ENCODE measurements around the gene MMP17.

DNA sequence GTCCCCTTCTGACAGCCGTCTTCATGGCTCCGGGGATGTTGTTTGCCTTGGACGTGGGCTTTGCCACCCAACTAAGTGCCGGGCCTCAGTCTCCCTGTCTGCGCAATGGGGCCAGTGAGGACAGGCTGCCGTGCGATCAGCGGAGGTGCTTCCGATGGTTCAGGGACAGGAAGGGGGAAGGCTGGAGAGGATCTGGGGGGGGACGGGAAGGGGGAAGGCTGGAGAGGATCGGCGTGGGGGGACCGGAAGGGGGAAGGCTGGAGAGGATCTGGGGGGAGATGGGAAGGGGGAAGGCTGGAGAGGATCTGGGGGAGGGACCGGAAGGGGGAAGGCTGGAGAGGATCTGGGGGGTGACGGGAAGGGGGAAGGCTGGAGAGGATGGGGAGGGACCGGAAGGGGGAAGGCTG is 3.4 kb downstream of the MMP17 start:
- no peak for TF ChIP-seq EZH2 (IDR thresholded peaks at IDR 0.05; ENCODE audit: low read length)
- TF ChIP-seq, protein P1, sequence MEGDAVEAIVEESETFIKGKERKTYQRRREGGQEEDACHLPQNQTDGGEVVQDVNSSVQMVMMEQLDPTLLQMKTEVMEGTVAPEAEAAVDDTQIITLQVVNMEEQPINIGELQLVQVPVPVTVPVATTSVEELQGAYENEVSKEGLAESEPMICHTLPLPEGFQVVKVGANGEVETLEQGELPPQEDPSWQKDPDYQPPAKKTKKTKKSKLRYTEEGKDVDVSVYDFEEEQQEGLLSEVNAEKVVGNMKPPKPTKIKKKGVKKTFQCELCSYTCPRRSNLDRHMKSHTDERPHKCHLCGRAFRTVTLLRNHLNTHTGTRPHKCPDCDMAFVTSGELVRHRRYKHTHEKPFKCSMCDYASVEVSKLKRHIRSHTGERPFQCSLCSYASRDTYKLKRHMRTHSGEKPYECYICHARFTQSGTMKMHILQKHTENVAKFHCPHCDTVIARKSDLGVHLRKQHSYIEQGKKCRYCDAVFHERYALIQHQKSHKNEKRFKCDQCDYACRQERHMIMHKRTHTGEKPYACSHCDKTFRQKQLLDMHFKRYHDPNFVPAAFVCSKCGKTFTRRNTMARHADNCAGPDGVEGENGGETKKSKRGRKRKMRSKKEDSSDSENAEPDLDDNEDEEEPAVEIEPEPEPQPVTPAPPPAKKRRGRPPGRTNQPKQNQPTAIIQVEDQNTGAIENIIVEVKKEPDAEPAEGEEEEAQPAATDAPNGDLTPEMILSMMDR (optimal IDR thresholded peaks at IDR 0.05 in 1 of 3, IDR thresholded peaks at IDR 0.05 in 1 of 3, conservative IDR thresholded peaks at IDR 0.05 in 1 of 3; ENCODE audit: extremely low read depth in 1 of 3, insufficient read depth in 2 of 3, low read length in 3 of 3) = no peak
